ENCODE results near the gene CDYL.
"Not testable (repeated sequence)": the region's sequence is repeated elsewhere in the genome, so short reads cannot be mapped to it uniquely, and the experiment has no call there.

Gene CDYL

DNA sequence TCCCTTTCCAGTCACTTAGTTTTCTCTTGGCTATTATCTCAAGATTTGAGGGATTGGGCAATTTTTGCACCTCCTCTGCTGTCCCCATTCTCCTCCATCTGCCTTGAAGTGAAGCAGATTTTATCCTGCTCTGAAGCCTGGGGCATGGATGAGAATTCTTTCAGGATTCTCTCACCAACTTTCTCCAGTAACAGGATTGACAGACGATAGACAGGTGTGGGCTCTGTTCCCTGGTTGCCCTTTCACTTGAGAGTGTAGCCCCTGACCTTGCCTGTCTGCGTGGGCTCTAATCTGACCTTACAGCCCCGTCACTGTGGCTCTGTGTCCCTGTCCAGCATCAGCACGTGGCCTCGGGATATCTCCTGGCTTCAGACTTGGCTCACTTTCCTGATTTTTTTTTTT is 27.1 kb downstream of the CDYL start:
- DNase-seq (ENCODE audit: low read depth): no peak

DNA sequence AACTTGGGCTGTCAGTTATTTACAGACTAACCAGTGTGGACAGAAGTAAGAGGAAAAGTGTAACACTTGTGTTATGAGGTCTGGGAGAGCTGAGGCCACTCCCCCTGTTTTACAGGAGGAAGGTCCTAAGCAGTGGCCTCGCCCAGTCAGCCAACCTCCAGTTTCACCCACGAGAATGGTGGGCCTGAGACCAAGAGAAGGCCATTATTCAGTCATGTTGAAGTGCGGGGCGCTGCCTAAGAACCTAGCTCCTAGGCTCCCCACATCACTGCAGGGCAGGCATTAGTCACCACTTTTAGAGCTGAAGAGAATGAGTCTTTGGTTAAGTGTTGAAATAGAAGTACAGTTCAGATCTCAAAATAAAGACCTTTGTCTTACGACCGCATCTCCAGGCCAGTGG is 27.9 kb downstream of the CDYL start:
- DNase-seq (ENCODE audit: low read depth): peak; percentile 90

DNA sequence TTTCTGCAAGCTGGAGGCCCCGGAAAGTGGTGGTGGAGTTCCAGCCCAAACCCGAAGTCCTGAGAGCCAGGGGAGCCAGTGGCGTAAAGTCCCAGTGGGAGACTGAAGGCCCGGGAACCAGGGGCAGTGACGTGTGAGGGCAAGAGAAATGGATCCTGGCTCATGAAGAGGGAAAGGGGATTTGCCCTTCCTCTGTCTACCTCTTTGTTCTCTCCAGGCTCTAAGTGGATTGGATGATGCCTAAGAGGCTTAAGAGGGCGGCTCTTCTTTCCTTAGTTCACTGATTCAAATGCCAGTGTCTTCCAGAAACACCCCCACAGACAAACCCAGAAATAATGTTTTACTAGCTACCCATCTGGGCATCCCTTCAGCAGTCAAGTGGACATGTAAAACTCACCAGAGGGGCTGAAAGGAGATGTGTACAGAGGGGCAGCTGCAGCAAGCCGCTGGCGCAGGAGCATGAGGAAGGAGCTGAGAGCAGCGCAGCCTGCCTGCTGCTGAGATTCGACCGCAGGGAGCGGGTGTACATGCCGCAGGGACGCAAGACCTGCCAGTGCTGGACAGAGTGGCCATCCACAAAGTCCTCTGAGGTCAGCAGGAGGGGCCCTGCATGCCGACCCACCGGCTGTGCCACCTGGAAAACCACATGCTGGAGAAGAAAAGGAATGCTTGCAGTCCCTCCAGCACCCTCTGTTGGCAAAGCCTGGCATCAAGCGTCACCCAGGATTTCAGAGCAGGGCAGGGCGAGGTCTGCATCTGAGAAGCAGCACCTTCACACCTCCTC is 29.5 kb downstream of the CDYL start:
- peak; percentile 59 for DNase-seq (ENCODE audit: low read depth)

DNA sequence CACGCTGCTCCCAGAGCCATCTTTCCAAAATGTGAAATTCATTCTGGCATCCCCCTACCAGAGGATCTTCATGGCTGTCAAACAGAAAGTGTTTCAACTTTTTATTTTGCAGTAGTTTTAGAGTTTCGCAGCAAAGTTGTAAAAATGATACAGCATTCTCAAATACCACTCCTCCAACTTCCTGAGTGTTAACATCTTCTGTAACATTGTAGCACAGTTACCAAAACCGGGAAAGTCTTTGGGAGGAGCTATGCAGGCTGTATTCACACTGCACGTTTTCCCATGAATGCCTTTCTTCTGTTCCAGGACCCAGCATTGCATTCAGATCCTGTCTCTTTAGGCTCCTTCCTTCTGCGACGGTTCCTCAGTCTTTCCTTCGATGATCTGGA is 30.1 kb downstream of the CDYL start:
- no peak for DNase-seq (ENCODE audit: low read depth)

DNA sequence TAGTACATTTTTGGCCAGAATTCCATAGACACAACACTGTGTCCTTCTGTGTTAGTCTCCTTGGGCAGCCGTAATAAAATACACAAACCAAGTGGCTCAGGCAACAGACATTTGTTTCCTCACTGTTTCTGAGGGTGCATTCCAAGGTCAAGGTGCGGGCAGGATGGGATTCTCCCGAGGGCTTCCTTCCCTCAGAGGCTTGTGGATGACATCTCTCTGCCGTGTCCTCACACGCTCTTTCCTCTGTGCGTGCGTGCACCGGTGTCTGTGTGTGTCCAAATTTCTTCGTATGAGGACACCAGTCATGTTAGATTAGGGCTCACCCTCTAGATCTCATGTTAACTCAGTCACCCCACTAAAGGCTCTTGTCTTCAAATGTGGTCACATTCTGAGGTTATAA is 30.6 kb downstream of the CDYL start:
- no peak for DNase-seq (ENCODE audit: low read depth)

DNA sequence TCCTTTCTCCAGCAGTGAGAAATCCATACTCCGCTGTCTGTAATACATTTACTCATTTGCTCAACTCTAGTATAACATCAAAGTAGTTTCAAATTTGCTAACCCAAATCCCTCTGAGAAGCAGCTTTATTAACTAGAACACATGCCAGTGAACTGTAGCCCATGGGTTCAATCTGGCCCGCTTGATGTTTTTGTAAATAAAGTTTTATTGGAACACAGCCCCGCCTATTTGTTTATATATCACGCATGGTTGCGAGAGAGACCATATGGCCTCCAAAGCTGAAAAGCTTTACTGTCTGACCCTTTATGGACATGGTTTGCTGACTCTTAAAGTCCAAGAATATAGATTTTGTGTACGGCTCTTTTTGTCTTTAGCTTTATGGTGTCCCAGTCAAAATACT is 32.2 kb downstream of the CDYL start:
- DNase-seq (ENCODE audit: low read depth): no peak

DNA sequence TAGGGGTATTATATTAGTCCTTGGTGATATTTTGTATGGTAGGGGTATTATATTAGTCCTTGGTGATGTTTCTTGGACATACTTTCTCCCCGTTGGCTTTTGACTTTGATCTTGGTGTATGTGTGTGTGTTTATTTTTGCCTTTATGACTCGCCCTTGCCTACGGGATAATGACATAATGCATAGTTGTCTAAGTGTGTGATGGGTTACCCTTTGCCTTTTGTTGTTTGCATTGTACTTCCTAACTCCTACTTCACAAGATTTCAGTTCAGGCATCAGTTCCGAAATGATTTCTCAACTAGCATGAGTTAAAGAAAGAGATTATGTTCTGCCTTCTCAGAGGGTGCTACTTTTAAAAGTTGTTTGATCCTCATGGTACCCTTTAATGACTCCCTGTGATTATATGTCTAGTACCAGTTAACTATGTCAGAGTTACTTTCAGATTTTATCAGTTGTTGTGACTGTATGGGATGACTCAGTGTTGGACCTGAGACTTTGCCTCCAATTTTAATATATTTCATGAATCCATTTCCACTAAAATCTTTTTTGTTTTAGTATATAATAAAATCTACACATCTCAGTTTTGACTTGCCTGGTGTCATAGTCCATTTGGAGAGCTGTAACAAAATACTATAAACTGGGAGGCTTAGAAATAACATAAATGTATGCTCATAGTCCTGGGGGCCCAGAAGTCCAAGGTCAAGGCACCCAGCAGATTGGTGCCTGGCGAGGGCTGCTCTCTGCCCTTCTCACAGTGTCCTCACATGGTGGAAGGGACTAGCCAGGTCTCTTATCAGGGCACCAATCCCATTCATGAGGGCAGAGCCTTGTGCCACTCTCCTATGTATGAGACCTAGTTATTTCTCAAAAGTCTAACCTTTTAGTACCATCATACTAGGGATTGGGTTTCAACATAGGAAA is 34.1 kb downstream of the CDYL start:
- DNase-seq (ENCODE audit: low read depth): peak; percentile 73

DNA sequence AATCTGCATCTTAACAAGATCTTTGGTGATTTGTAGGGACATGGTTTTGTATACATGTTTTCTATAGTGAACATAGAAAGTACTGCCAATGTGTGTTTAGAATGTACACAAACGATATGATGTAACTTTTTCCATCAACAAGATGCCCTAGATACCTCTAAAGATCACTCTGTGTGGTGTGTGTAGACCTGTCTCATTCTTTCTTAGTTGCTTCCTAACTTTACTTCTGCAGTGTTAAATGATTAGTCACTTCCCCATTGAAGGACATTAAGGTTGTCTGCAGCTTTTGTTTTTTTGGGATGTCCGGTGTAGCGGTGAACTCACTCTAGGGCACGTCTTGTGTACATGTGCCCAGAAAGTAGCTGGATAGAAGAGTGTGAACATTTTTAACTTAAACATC is 35.9 kb downstream of the CDYL start:
- DNase-seq (ENCODE audit: low read depth): peak; percentile 64

DNA sequence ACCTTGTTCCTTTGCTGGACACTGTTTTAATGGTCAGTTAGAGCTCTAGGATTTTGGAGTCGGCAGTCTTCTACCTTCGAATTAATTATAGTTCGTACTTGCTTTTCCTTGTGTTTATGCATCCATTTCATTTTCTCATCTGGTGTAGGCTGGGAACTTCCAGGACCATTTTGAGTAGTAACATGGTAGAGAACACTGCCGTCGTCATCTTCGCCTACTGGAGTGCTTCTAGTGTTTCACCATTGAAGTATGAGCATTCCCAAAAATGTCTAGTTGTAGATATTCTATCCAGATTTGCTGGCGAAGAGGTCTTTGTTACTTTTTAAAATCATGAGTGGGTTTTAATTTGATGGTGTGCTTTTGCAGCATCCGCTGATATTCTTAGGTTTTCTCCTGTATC is 36.9 kb downstream of the CDYL start:
- DNase-seq (ENCODE audit: low read depth): no peak

DNA sequence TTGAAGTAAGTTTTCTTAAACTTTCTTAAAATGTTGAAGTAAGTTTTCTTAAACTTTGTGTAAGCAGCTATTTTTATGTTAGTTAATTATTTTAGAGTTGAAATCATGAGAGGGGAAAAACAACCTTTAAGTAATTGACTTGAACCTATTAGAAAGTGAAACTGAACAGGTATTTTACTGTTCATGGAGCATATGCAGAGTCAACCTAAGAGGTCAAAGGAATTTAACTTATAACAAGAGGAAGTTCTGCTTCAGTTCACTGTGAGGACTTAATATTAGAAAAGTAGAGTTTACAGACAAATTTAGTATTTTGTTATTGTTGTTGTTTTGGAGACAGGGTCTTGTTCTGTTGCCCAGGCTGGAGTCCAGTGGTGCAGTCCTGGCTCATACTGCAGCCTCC is 38.0 kb downstream of the CDYL start:
- no peak for DNase-seq (ENCODE audit: low read depth)

DNA sequence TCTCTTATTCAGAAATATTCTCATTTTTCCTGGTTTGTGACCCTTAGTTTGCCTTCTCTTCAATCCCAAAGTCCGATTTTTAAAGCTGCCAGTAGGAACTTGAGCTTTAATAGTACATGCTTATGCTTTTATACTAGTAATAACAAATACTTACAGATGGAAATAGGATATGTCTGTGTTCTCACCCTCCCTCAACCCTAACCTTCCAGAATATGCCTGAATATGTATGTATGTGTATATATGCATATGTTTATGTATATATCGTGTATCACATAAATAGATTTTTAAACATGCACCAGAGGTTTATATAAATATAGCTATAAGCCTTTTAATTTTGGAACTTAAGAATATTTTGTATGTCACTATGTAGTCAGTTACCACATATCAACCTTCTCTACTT is 38.8 kb downstream of the CDYL start:
- no peak for DNase-seq (ENCODE audit: low read depth)

DNA sequence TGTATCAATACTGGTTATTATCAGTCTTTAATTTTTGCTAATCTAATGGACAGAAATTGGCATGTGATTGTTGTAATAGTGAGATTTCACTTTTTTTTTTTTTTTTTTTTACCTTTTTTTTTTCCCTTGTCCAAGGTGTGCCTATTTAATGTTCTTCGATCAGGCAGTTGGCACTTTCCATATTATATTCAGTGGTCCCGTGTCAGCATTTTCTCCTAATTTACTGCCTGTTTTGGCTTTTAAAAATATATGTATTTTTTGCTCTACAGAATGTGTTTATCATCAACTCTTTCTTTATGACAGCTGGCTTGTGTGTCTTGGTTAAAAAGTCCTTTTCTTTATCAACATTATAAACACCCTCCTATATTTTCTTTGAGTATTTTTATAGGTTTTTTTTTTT is 39.4 kb downstream of the CDYL start:
- no peak for DNase-seq (ENCODE audit: low read depth)

DNA sequence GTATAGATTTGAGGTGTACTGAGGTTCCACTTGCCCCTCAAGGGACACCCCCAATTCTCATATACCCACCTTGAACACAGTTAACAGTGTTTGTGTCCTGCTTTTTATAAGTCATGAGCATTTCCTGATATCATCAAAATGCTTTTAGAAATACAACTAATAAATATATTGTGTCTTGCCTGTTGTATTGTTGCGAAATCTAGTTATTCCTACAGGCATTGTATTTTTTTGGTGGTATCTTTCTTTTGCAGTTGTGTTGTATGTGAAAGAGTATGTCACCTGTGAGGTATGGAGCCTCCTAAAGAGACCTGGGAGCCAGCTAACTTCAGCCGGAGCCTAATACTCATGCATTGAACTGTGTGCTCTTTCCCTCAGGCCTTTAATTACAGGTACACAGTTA is 40.7 kb downstream of the CDYL start:
- no peak for DNase-seq (ENCODE audit: low read depth)

DNA sequence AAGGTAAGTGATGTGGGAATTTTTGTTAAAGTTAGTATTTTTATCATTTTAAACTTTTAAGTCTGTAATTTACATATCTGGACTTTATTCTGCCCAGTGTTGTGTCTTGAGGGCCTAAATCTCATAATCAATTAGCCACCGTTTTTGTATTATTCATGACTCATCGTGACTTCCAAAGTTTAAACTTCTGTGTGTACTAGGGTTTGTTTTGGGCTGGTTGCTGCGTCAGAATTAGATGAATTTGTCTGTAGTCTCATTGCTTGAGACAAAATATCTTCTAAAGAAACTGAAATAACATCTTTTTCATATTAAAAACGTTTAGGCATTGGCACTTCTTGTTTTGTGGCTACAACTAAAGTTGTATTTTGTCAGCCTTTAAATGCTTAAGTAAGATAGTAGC is 41.3 kb downstream of the CDYL start:
- peak; percentile 62 for DNase-seq (ENCODE audit: low read depth)

DNA sequence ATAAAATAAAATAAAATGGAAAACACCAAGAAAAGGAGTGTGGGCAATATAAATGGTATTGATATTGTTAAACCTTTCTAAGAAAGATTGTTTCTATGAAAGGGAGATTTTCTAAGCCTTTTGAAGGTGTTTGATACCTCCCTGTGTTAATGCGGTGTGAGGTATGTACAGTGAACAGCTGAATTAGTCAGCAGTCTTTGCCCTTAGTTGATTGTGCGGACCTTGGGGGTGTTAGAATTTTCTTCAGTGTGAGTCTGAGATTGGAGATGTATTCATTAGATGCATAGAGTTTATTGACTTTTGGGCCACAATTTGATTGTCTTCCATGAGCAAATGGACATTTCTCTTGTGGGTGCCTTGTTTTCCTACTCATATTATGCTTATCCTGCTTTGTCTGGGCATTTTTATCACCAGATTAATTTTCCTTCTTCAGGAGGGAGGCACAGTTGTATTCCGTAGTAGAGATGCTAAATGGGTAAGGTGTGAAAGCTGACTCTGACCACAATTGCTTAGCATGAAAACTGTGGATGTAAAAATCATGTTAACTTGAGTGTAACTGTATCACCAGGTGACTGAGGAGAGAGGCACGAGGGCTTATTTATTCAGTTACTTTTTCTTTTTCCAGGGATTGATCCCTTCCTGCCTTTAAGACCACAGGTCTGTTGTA is 42.2 kb downstream of the CDYL start:
- no peak for DNase-seq (ENCODE audit: low read depth)

DNA sequence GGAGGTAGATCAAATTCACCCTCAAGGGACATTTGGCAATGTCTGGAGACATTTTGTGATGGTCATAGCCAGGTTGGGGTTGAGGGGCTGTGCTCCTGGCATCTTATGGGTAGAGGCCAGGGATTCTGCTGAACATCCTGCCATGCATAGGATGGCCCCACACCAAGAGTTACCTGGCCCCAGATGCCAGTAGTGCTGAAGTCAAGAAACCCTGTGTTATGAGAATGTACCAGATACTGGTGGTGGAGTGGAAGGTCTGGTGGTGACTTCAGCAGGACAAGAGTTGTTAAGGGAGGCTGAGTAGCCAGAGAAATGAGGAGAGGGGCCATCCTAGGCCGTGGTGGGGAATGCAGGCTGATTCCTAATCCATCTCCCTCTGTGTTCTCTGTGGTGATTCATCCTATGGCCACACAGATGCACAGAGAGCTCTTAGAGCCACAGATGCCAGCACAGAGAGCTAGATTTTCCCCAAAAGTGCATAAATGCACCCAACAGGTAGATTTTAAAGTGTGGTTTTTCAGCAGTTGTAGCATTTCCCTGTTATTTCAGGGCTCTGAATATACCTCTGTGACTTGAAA is 43.6 kb downstream of the CDYL start:
- DNase-seq (ENCODE audit: low read depth): peak; percentile 53

DNA sequence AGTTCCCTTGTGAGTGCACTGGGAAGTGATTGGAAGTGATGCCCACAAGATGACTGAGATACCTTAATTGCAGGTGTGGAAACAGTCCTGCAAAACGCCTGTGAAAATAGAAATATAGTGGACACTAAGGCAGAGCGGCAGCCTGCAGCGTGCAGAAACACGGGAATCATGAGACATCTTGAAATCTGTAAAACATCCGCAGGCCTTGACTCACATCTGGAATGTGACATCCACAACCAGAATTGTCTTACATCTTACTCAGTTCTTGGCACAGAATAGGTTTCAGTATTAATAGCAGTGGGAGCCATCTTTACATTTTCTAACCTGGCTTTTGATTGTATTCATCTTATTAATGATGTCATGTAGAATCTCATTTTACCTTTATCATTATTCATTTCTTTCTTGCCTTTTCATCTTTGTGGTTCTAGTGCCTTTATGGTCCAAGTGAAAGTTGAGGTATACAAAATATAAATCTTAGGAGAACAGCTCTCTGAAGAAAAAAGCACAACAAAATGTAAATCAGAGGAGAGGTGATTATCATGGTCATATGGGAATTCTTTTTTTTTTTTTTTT is 44.6 kb downstream of the CDYL start:
- DNase-seq (ENCODE audit: low read depth): peak; percentile 73

DNA sequence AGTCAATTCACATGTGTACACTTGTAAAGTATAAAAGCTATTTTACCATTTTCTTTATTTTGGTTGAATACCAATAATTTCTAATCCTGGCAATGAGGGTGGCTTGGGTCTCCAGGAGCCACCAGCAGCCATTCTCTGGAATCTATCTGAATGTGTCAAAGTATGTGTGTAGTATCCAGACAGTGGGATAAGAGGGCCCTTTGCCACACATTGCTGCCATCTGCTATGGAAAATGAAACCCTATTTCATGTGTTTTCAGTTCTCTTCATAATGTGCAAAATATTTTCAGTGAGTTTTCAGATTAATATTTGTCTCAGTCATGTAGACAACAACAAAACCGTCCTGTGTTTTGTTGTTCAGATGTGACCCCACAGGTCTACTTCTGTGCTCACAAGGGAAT is 46.3 kb downstream of the CDYL start:
- DNase-seq (ENCODE audit: low read depth): no peak

DNA sequence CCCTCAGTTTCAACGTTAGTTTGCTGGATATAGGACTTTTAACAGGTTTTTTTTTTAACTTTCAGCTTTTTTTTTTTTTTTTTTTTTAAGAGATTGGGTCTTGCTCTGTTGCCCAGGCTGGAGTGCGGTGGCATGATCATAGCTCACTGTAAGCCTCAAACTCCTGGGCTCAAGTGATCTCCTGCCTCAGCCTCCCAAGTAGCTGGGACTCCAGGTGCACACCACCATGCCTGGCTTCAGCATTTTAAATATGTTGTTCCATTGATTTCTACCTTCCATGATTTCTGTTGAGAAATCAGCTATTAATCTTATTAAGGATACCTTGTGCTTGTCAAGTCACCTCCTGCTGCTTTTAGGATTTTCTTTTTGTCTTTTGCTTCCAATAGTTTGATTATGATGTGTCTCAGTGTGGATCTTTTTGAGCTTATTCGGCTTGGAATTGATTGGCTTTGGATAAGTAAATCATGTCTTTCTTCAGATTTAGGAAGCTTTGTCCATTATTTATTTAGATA is 52.0 kb downstream of the CDYL start:
- DNase-seq (ENCODE audit: low read depth): no peak

DNA sequence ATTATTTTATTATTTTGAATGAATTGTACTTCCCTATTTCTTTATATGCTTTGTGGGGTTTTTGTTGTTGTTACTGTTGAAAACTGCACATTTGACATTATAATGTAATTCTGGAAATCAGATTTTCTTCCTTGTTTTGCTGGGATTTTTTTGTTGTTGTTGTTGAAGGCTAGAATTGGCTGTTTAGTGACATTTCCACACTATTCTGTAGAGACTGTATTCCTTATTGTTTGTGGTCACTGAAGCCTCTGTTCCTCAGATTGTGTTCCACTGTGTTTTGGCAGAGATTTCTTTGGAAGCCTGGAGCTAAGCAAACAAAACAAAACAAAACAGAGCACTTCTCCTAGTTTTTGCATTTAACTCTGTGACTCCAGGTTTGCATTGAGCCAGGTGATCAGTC is 52.9 kb downstream of the CDYL start:
- no peak for DNase-seq (ENCODE audit: low read depth)

DNA sequence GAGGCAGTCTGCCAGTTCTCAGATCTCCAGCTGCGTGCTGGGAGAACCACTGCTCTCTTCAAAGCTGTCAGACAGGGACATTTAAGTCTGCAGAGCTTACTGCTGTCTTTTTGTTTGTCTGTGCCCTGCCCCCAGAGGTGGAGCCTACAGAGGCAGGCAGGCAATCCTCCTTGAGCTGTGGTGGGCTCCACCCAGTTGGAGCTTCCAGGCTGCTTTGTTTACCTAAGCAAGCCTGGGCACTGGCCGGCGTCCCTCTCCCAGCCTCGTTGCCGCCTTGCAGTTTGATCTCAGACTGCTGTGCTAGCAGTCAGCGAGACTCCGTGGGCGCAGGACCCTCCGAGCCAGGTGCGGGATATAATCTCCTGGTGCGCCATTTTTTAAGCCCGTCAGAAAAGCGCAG is 59.3 kb downstream of the CDYL start:
- DNase-seq (ENCODE audit: low read depth): not testable (repeated sequence)

DNA sequence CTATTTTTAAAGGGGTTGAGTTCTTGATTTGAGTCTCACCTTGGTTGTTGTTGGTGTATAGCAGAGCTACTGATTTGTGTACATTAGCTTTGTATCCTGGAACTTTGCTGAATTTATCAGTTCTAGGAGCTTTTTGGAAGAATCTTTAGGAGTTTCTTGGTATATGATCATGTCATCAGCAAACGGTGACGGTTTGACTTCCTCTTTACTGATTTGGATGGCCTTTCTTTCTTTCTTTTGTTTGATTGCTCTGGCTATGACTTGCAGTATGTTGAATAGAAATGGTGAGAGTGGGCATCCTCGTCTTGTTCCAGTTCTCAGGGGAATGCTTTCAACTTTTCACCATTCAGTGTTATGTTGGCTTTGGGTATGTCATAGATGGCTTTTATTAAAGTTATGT is 64.0 kb downstream of the CDYL start:
- DNase-seq (ENCODE audit: low read depth): no peak

Data from ELR (cell line).